C4-2B (cell line): ENCODE data around the gene IKZF4.

Experiments
- CTCF ChIP-seq: fragments of 450-650 bp; conservative IDR thresholded peaks from 2 replicates; pipeline ENCODE4 v1.5.1; 2017; ENCODE audit warnings: mild to moderate bottlenecking
- ZFX ChIP-seq: fragments of 450-650 bp; IDR thresholded peaks from 2 replicates; pipeline ENCODE4 v1.6.1; 2017

- TF ChIP-seq CTCF = no peak
- no peak for TF ChIP-seq ZFX
Observed at GRCh38 chr12:56061982-56062381, 41.1 kb downstream of the IKZF4 start.
